ENCODE measurements around the gene ABCA2. TPM values are rescaled to one million over a fixed set of nuclear protein-coding genes. Genes with fewer than 3 reads are reported as not detected.

ABCA2 gene
- total RNA-seq, 4 donors from 2014 or later, result 14.1 to 20.0 (median 16.7) TPM

GRCh38 chr9:137001857-137002645, 26.0 kb downstream of the ABCA2 start:
- H3K27me3 ChIP-seq, result peaks cover 0 to under 1% (median 0%) of the 10 kb centered on the region in 3 donors
- intact Hi-C loops (cut with DNase I; ENCODE audit: low total_unique reads), result no loop called here
- DNase-seq (no peak), ATAC-seq (no peak)
- H3K9me3 ChIP-seq, result no peaks in the 10 kb centered on the region
- TF ChIP-seq POLR2A (IDR thresholded peaks at IDR 0.05), result no peak
- TF ChIP-seq CTCF (IDR thresholded peaks at IDR 0.05 in 4 of 5, conservative IDR thresholded peaks at IDR 0.05 in 1 of 5), result no peak
- in situ Hi-C loops (cut with MboI; ENCODE audit: low sequenced_read_pairs in 4 of 4), result no loop called here
- H3K36me3 ChIP-seq, result no peaks in the 10 kb centered on the region
- H3K4me1 ChIP-seq, result no peaks in the 10 kb centered on the region
- no peak overlapping the region for H3K27ac ChIP-seq
- H3K4me3 ChIP-seq, result no peak overlapping the region

- Histone ChIP-seq H3K36me3 (no peaks in the 10 kb centered on the region), H3K27me3 (peaks cover 9 to 17% (median 15%) of the 10 kb centered on the region in 3 donors), H3K4me3 (no peak overlapping the region), H3K4me1 (no peaks in the 10 kb centered on the region), H3K27ac (no peak overlapping the region), H3K9me3 (no peaks in the 10 kb centered on the region)
- DNase-seq, result no peak
- intact Hi-C loops (cut with DNase I; ENCODE audit: low total_unique reads) (no loop called here), in situ Hi-C loops (cut with MboI; ENCODE audit: low sequenced_read_pairs in 4 of 4) (no loop called here)
- TF ChIP-seq POLR2A (IDR thresholded peaks at IDR 0.05) (no peak), CTCF (IDR thresholded peaks at IDR 0.05 in 4 of 5, conservative IDR thresholded peaks at IDR 0.05 in 1 of 5) (no peak)
- ATAC-seq, result no peak
Measured at GRCh38 chr9:137000177-137000930, 27.7 kb downstream of the ABCA2 start.

DNA sequence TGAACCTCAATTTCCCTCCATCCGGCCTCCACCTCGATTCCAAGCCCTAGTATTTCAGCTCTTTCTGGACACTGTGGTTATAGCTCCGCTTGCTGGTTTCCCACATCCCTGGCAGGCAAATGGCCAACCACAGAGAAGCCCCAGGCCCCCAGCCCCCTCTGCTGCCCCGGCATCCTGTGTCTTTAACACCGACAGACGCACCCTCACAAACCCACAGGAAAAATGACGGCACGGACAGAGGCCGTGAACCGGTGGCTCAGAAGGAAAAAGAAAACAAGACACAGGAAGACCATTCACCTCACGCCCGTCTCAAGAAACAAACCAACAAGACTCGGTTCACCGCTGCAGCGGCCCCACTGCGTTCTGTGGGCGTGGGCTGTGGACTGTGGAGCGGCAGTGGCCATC, 30.2 kb downstream of the ABCA2 start:
- H3K9me3 ChIP-seq, result no peaks in the 10 kb centered on the region
- intact Hi-C loops (cut with DNase I; ENCODE audit: low total_unique reads), result no loop called here
- in situ Hi-C loops (cut with MboI; ENCODE audit: low sequenced_read_pairs in 4 of 4), result no loop called here
- no peak overlapping the region for H3K4me3 ChIP-seq
- no peak overlapping the region for H3K27ac ChIP-seq
- H3K36me3 ChIP-seq, result peaks cover 0 to 7% of the 10 kb centered on the region in 2 donors
- H3K4me1 ChIP-seq, result peaks cover 4 to 7% of the 10 kb centered on the region in 2 donors
- peaks cover 14 to 19% (median 18%) of the 10 kb centered on the region in 3 donors for H3K27me3 ChIP-seq
- ATAC-seq, result no peak
- no peak for DNase-seq
- TF ChIP-seq POLR2A (IDR thresholded peaks at IDR 0.05) (no peak), CTCF (IDR thresholded peaks at IDR 0.05 in 4 of 5, conservative IDR thresholded peaks at IDR 0.05 in 1 of 5) (no peak)

DNA sequence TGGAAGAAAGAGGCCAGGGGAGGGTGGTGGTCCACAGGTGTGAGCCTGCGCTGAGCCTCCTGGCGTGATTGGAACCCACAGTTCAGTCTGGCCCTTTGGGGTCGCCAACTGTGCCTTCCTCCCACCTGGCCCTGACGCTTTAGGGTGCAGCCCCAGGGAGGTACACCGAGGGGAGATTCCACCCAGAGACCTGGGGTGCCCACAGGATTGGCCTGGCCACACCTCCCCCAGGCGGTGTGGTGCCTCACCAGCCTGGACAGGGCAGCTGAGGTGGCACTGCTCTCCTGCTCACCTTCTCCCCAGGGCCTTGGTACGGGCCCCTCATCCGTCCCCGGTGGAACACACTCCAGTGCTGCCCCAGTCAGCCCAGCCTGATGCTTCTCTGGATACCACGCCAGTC, 30.7 kb downstream of the ABCA2 start:
- TF ChIP-seq CTCF (IDR thresholded peaks at IDR 0.05 in 4 of 5, conservative IDR thresholded peaks at IDR 0.05 in 1 of 5), result no peak
- no peak for TF ChIP-seq POLR2A (IDR thresholded peaks at IDR 0.05)
- Histone ChIP-seq H3K36me3 (peaks cover 0 to 7% of the 10 kb centered on the region in 2 donors), H3K27me3 (peaks cover 14 to 19% (median 18%) of the 10 kb centered on the region in 3 donors), H3K9me3 (no peaks in the 10 kb centered on the region), H3K4me1 (peaks cover 6 to 11% of the 10 kb centered on the region in 2 donors), H3K27ac (no peak overlapping the region), H3K4me3 (no peak overlapping the region)
- intact Hi-C loops (cut with DNase I; ENCODE audit: low total_unique reads) (no loop called here), in situ Hi-C loops (cut with MboI; ENCODE audit: low sequenced_read_pairs in 4 of 4) (no loop called here)
- ATAC-seq, result no peak
- no peak for DNase-seq
